GM18519 (cell line): ENCODE measurements around the gene SLC22A8.
"Not testable (repeated sequence)": the region's sequence is repeated elsewhere in the genome, so short reads cannot be mapped to it uniquely, and the experiment has no call there.

Experiments used
- ATAC-seq: cut with Tn5 transposase; IDR thresholded peaks from one replicate; pipeline ENCODE4 v1.9.1; 2021; ENCODE audit warnings: mild to moderate bottlenecking, moderate library complexity; ENCODE audit not compliant: unreplicated experiment, low FRiP score

The SLC22A8 gene

DNA sequence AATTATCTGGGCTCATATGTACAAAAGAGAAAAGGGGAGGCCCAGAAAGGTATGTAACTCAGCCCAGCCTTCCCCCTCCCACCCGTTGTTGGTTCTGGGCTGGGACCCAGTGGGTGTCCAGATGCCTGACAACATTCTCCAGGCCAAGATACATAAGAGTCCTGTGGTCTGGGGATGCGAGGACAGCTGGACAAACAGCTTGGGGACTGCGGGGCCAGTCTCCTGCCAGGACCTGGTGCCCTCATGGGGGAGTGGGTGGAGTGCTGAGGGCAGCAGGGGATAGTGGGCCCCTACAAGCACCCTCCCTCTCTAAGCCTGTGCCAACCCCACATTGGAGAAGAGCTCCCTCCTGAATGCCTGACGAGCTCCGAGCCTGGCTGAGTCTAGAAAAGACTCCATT, 27.4 kb downstream of the SLC22A8 start:
- ATAC-seq = no peak

DNA sequence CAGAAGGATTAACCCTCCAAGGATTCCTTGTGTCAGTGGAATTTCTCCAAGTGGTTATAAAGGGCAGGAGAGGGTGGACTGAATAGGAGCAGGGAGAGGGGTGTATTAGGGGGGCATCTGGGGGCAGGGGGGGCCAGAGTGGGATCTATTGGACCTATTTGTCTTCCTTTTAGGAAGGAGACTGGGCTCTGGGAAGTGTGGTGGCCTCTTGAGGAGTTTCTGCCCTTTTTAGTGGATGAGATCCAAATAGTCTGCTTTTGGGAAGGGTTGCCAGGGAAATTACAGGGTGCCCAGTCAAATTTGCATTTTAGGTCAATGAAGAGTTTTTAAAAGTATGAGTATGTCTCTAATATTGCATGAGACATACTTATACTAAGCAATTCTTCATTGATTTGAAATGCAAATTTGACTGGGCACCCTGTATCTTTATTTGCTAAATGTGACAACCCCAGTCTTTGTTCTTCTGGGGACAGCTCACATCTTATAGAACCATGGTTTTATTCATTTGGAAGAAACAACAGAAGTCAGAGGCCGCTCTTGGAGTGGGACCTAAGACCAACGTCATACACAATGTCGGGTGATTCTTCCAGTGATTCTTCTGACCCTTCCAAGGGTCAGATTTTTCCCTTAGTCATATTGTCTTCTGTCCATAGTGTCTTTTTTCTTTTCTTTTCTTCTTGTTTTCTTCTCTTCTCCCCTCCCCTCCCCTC, 30.4 kb downstream of the SLC22A8 start:
- no peak for ATAC-seq

DNA sequence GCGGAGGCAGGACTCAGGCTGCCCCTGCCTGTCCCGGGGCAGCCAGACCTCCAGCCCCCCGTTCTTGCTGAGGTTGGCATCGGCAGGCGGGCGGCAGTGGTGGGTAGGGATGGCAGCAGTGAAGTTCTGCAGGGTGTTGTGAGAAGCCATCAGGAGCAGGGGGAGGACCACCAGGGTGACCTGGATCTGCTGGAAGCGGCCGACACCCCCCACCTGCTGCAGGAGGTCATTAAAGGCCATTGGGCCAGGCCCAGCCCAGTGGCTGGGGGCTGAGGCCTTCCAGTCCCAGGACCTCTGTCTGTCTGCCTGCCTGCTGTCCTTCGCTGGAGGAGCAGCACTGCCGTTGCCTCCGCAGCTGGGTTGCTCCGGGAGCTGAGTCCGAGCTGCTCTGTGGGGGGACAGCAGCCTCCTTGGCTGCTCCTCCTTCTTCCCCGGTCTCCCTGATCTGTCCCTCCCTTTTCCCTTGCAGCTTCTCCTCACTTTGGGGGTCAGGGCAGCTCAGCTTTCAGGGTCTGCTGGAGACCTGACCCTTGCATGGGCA, 31.1 kb downstream of the SLC22A8 start, which contains the start of gene SLC22A6:
TSS of gene SLC22A6 (minus strand) at position 517 of the 541 bp plus-strand sequence. CDS start at position 240, 277 bp downstream.
- ATAC-seq = no peak

DNA sequence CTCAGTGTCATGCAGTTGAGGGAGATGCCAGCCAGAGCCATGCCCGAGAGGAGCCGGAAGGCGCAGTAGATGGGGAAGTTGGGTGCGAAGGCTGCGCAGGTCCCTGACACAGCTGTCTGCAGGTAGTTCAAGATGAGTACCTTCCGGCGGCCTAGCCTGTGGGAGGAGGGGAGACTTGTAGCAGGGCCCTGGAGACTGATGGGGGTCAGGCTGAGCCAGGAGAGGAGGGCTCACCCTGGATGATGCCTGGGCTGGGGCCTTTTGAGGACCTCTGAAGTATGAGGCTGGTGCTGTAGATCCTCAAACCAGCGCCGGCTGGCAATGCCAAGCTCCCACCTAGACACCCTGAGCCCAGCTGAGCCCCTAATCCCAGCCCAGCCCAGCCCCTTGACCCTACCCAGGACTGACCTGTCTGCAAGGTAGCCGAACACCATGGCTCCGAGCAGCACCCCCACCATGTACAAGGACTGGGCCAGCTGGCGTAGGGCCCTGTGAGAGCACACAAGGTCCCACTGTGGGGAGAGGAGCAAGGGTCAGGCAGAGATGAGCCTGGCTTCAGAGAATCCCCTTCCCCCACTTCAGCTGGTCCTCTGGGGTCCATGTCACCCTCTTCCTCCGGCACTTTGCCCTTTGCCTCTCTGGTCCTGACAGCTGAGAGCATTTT, 32.0 kb downstream of the SLC22A8 start:
- ATAC-seq = no peak

DNA sequence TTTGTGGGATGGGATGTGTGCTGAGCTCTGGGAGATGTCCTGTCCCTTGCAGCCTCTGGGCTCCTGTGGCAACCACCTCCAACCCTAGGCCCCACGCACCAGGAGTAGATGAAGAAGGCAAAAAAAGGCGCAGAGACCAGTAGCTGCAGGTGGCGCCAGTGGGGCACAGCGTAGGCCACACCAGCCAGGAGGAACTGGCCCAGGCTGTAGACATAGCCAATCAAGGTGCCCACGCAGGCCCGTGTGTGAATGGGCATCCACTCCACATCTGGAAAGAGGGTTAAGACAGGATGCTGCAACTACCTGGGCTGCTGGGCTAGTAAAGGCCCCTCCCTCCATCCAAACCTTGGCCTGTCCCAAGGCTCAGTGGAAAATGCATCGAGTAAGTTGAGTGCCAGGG, 33.9 kb downstream of the SLC22A8 start:
- no peak for ATAC-seq

DNA sequence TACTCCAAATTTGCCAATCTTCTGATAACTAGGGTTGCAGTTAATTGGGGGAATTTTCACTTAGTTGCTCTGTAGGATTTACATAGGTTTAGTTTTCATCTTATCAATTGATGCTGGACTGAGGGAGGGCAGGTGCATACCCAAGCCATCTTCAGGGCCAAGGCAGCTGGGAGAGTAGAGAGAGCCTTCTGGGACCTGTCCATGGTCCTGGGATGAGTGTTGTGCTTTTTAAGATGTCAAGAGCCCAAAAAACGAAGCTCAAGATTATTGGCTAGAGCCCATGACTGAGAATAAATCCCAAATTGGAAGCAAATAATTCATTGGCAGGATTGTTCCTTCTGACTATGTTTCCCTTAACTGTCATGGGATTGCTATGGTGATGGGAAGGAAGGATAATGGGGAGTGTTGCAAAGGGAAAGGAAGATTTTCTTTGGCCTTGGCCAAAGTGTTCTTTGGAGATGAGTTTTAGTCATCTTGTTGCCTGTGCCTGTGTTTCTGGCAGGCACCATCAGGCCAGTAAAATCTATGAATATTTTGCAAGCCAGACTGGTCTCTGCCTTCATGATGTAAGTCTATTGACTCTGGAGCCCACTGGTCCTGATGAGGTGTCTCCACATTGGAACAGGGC, 35.4 kb downstream of the SLC22A8 start:
- ATAC-seq = no peak

DNA sequence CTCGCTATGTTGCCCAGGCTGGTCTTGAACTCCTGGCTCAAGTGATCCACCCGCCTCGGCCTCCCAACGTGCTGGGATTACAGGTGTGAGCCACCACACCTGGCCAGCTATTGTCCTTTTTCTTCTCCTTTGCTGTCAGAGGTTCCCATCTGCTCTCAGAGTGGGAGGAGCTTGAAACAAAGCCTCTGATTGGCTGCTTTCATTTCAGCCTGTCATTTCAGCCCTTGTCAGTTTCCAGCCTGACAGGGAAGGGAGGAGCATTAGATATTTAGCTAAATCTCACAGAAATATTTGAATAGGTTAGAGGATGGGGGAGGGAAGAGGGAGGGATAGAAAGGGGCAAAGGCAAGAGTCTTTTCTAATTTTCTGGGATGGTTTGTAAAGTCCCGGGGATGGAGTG, 39.5 kb downstream of the SLC22A8 start:
- no peak for ATAC-seq

DNA sequence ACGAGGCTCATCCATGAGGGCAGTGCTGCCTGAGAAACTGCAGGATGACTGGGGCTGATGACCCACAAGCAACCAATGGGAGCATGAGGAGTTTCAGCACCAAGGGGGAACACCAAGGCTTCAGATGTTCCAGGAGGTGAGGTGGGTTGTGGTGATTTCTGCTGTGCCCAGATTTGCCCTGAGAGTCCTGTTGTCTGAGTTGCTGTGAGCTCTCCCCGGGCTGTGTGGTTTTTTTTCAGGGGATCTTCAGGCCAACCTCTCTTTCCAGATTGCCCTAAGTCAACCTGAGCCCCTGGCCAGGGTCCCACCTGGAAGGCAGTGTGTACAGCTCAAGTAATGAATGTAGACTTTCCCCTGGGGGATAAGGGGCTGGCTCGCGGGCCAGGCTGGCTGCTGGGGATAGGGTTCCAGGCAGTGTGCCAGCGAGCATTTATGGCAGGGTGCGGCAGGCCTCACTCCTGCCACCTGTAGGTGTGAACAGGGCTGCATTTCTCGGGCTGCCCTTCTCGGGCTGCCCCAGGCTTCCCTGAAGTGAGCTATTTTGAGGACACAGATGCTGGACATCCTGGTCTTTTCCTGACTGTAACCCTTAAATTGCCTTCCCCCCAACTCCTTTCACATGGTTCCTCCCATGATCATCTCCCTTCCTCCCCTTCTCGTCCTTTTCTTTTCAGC, 40.7 kb downstream of the SLC22A8 start:
- ATAC-seq = no peak

DNA sequence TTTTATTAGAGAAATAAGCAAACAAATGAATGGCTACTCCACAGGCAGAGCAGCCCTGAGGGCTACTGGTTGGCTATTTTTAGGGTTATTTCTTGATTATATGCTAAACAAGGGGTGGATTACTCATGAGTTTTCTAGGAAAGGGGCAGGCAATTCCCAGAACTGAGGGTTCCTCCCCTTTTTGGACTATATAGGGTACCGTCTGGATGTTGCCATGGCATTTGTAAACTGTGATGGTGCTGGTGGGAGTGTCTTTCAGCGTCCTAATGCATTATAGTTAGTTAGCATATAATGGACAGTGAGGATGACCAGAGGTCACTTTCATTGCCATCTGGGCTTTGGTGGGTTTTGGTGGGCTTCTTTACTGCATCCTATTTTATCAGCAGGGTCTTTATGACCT, 50.1 kb downstream of the SLC22A8 start:
- no peak for ATAC-seq

DNA sequence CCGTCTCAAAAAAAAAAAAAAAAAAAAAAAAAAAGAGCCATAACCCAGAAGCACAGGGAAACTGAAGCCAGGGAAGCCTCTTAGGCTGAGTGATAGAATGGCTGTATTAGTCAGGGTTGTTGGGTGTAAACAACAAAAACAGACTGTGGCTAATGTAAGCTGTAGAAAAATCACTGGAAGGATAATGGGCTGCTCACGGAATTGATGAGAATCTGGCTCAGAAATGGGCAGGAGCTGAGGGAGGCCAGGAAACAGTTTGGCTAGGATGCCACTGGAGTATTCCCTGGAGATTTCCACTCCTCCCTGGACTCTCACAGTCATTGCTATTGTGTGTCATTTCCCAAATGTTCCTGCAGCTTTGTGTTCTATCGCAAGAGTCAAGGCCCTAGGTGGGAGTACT, 53.2 kb downstream of the SLC22A8 start:
- ATAC-seq = no peak

DNA sequence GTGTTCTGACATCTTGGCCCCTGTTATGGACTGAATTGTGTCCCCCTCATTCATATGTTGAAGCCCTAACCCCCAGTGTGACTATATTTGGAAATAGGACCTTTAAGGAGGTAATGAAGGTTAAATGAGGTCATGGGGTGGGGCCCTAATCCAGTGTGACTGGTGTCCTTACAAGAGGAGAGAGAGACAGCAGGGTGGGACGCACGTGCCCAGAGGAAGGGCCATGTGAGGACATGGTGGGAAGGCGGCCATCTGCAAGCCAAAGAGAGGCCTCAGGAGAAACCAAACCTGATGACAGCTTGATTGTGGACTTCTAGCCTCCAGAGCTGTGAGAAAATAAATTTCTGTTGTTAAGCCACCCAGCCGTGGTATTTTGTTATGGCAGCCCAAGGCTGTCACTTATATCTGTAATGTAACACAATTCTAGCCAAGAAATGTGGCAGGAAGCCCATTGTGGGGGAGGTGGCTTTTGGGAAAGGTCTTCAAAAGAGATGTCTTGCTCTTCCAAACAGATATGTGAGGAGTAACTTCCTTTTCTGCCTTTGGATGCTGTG, 54.5 kb downstream of the SLC22A8 start:
- no peak for ATAC-seq

DNA sequence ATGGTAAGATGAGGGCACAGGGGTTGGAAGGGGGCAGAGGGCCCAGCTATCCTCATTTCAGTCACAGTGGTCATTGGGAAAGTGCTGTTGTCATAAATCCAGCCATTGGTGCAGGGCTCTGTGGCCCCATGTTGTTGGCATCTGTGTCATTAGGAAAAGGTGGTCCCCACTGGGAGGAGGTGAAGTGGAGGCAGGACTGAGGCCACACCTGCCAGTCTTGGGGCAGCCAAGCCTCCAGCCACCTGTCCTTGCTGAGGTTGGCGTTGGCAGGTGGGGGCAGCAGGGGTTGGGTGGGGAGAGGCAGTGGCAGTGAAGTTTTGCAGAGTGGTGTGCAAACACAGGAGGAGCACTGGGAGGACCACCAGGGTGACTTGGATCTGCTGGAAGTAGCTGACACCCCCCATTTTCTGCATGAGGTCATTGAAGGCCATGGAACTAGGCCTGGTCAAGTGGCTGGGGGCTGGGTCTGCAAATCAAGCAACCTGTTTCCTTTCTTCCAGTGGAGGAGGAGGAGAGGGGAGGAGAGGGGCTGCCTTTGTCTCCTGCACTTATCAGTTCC, 56.1 kb downstream of the SLC22A8 start:
- no peak for ATAC-seq

DNA sequence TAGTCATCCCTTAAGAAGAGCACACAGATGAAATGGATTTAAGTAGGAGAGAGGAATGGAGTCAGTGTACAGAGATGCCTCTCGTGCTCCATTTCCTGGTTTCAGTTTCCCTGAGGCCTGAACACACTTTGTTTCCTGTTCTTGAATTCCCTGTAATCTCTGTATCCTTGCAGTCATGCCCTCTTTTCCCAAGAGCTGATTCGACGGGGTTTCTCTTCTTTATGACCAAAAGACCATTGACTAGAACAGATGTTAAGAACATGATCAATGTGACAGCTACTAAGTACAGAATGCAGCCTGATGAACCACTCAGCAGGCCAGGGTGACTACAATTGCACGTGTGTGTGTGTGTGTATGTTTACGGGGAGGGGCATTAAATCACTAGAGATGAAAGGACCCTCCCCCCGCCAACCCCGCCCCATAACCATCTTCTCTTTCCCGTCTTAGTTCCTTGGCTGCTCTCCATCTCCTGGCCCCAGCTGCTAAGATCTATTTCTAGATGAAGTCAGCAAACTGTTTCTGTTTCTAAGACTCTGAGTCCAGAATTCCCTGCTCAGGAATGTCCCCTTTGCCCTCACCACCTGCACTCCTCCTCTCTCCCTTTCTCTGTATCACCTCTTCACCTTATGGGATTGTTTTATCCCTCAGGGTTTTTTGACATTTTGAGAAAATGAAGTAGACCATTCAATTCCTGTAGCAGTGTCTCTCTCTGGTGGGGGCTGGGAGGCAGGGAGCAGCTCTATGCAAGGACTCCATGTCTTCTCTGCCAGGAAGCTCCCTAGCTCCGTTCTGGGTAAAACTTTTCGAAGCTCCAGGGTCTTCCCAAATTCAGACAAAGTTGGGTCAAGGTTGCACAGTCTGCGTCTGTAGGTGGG, 56.9 kb downstream of the SLC22A8 start:
- ATAC-seq = no peak

DNA sequence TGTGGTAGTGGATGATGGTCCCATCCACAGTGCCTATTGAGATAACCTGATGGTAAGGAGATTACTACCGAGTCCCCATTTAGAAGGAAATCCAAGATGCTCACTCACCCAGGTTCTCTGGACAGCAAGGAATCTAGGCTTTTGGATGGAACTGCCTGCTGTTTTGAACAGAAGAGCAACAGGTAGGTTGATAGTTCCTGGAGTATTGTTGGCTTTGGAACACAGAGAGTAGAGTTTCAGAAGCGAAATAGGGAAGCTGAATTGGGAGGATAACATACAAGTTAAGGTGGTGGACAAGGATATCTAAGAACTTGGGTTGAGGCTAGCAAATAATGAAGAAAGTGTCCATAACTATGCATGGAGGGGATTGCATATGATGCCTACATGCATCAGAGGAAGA, 58.5 kb downstream of the SLC22A8 start:
- no peak for ATAC-seq

DNA sequence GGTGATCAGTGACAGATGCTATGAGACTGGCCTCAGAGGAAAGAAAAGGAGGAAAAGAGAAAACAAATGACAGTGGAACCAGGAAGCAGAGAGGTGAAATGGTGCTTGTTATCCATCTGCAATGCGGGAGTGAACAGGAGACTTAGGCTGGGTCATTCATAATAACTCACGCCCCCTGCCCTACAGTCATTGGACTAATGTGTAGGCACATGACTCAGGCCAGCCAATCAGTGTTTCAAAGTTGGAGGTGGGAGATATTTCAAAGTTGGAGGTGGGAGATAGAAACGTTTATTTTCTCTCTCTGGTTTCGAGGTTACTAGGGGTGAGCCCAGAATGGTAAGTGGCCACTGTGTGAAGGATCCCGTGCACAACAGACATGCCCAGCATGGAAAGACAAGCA, 61.2 kb downstream of the SLC22A8 start:
- no peak for ATAC-seq

DNA sequence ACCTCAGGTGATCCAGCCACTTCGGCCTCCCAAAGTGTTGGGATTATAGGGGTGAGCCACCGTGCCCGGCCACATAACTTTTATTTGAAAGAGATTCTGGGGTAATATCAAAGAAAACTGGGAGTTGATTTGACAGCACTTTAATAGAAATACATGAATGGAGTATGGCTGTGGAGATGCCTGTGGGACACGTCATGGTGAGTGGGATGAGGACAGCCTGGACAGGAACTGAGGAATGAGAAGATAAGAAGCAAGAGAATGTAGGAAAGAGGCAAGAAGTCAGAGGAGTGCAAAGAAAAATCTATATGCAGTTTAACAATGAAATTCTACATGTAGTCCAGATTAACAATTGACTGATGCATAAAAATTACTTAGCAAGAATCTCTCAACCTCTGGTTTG, 61.8 kb downstream of the SLC22A8 start:
- no peak for ATAC-seq

DNA sequence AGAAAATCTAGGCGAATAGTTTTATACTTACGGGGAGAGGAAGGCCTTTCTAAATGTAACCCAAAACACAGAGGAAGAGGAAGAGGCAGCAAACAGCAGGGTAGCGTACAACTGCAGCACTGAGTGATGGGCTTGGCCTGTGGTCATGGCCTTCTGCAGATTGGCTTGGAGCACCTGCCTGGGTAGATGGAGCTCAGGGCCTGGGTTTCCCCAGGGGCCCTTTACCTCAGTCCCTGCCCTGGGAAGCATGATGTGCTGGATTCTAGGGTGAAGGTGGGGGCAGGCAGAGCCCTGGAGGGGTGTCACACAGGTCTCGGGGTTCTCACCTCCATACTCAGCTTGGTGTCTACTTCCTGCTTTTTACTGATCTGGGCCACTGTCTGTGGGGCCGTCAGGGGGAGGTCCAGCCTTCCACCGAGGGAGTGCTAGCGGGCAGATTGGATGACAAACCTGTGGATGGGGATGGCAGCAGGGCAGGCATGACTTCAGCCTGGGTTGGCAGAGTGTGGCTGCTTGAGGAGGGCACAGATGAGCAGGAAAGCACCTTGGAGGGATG, 66.8 kb downstream of the SLC22A8 start:
- ATAC-seq = no peak

DNA sequence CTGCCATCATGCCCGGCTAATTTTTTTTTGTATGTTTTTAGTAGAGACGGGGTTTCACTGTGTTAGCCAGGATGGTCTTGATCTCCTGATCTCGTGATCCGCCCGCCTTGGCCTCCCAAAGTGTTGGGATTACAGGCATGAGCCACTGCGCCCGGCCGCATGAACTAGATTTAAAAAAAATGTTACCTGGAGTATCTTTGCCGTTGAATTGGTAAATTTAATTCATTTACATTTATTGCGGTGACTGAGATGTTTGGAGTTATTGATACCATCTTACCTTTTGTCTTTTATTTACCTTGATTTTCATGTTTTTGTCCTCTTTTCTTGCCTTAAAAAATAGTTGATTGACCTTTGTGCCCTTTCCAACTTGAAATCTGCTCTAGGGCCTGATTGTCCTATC, 70.1 kb downstream of the SLC22A8 start:
- ATAC-seq = not testable (repeated sequence)
